ENCODE data around the gene MAL.

DNA sequence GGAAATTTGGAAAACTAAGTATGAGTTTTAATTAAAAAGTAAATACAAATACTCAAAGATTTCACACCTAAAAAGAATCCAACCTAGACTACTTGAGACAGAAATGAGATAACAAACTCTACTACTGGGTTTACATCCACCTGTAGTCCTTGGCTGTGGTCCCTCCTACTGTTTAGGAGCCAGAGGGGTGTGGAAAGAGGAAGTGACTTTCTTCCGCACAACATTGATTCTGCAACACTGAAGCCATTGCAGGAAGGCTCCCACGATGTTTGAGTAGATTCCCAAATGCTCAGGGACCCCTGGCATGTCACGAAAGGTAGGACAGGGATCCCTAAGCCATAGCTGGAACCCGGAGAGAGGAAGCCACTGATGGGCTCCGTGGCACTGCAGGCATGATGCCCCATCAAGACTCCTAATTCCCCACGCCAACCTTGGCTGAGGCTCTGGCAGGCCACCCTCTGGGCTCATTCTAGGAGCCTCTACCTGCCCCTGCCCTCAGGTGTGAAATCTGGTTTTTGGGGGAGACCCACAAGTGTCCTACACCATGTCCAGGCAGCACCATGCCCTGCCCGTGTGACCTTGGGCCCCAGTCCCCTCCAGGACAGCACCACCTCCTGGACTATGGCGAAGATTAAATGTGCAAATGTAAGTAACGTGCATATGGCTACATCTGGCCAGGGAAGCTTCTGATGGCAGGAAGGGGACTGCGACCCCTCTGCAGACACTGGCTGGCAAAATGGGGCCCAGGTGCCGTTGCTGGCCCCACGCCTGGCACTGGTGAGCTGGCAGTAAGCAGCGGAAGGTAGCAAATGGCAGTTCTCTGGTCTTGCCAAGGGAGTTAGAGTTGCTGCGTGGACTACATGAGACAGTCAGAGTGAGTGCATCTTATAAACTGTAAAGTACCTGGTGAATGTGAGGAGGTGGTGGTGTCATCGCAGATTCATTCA, 38.2 kb upstream of the MAL start:
- TF ChIP-seq, protein P1, sequence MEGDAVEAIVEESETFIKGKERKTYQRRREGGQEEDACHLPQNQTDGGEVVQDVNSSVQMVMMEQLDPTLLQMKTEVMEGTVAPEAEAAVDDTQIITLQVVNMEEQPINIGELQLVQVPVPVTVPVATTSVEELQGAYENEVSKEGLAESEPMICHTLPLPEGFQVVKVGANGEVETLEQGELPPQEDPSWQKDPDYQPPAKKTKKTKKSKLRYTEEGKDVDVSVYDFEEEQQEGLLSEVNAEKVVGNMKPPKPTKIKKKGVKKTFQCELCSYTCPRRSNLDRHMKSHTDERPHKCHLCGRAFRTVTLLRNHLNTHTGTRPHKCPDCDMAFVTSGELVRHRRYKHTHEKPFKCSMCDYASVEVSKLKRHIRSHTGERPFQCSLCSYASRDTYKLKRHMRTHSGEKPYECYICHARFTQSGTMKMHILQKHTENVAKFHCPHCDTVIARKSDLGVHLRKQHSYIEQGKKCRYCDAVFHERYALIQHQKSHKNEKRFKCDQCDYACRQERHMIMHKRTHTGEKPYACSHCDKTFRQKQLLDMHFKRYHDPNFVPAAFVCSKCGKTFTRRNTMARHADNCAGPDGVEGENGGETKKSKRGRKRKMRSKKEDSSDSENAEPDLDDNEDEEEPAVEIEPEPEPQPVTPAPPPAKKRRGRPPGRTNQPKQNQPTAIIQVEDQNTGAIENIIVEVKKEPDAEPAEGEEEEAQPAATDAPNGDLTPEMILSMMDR (IDR thresholded peaks at IDR 0.05) = no peak
- TF ChIP-seq ZFX (IDR thresholded peaks at IDR 0.05; ENCODE audit: borderline replicate concordance) = no peak
